SK-N-SH (cell line): ENCODE measurements around the gene RBMS1. TPM values are rescaled to one million over a fixed set of nuclear protein-coding genes. Genes with fewer than 3 reads are reported as not detected.

ENCODE experiments used
- CTCF ChIA-PET: fragments of 300-600, 350-600 bp; formaldehyde crosslinking; extraction: SDS; loops from one replicate; lab custom pipeline; 2021; lab: Yijun Ruan, JAX
- POLR2A ChIA-PET: fragments of 350-600 bp; sonication (Branson Sonifier 250); formaldehyde crosslinking; extraction: SDS; loops from one replicate; lab custom pipeline; 2020; ENCODE audit warnings: antibody characterized with exemption, inconsistent platforms; lab: Yijun Ruan, JAX
- DNase-seq: peaks from one replicate; pipeline ENCODE4 v3.0.0; 2012
- H2AFZ ChIP-seq: fragments of 200-600 bp; sonication (generic); 2 replicates; pipeline ENCODE4 v1.8.1; 2016; ENCODE audit warnings: antibody characterized with exemption, mild to moderate bottlenecking, low read depth
- H3F3A ChIP-seq: fragments of 200-600 bp; sonication (generic); replicated peaks from 2 replicates; pipeline ENCODE3; 2016; ENCODE audit warnings: antibody characterized with exemption, mild to moderate bottlenecking; ENCODE audit not compliant: insufficient read depth
- H3K27ac ChIP-seq, 2 experiments: fragments of 200-500 bp in 1 of 2; fragments of 200-600 bp in 1 of 2; sonication (Bioruptor generic) in 1 of 2; sonication (generic), shearing (Covaris generic) in 1 of 2; 2 replicates each; pipeline versions ENCODE4 v1.5.1 to v1.6.1; 2014 to 2016; ENCODE audit warnings: low read depth in 2 of 2, inconsistent platforms in 1 of 2, low read length in 1 of 2, mild to moderate bottlenecking in 1 of 2, mixed read lengths in 1 of 2
- H3K27me3 ChIP-seq: fragments of 200-600 bp; sonication (generic), shearing (Covaris generic); 2 replicates; pipeline ENCODE4 v1.6.1; 2016; ENCODE audit warnings: mixed run types; ENCODE audit not compliant: insufficient read depth
- H3K36me3 ChIP-seq, 2 experiments: fragments of 200-500 bp in 1 of 2; fragments of 200-600 bp in 1 of 2; sonication (Bioruptor generic) in 1 of 2; sonication (generic) in 1 of 2; replicated peaks in 1 of 2; 2 replicates each; pipeline versions ENCODE3 to v1.5.1; 2014 to 2016; ENCODE audit warnings: low read length in 1 of 2, mild to moderate bottlenecking in 1 of 2; ENCODE audit not compliant: insufficient read depth in 2 of 2, control insufficient read depth in 1 of 2
- H3K4me1 ChIP-seq, 2 experiments: fragments of 200-500 bp in 1 of 2; fragments of 200-600 bp in 1 of 2; sonication (Bioruptor generic) in 1 of 2; sonication (generic), shearing (Covaris generic) in 1 of 2; 2 replicates each; pipeline versions ENCODE4 v1.5.1 to v1.6.1; 2014 to 2016; ENCODE audit warnings: low read depth in 1 of 2, low read length in 1 of 2, mixed run types in 1 of 2; ENCODE audit not compliant: insufficient read depth in 2 of 2, control insufficient read depth in 1 of 2
- H3K4me2 ChIP-seq: fragments of 200-600 bp; sonication (generic), shearing (Covaris generic); 2 replicates; pipeline ENCODE4 v1.6.1; 2017; ENCODE audit warnings: mixed run types
- H3K4me3 ChIP-seq, 2 experiments: fragments of 200-500 bp in 1 of 2; fragments of 200-600 bp in 1 of 2; sonication (Bioruptor generic) in 1 of 2; sonication (generic), shearing (Covaris generic) in 1 of 2; 2 replicates each; pipeline versions ENCODE4 v1.5.1 to v1.8.1; 2014 to 2016; ENCODE audit warnings: low read depth in 2 of 2, inconsistent platforms in 1 of 2, low read length in 1 of 2, mild to moderate bottlenecking in 1 of 2, mixed read lengths in 1 of 2, moderate library complexity in 1 of 2
- H3K79me2 ChIP-seq: fragments of 200-600 bp; sonication (generic); 2 replicates; pipeline ENCODE4 v1.8.1; 2017; ENCODE audit warnings: mild to moderate bottlenecking; ENCODE audit not compliant: insufficient read depth
- H3K9ac ChIP-seq: fragments of 200-600 bp; sonication (generic); 2 replicates; pipeline ENCODE4 v1.6.1; 2017; ENCODE audit warnings: mixed run types
- H3K9me2 ChIP-seq: fragments of 200-600 bp; sonication (generic); 2 replicates; pipeline ENCODE4 v1.6.1; 2017; ENCODE audit warnings: mixed run types
- H3K9me3 ChIP-seq: fragments of 200-600 bp; sonication (generic); 2 replicates; pipeline ENCODE4 v1.6.1; 2017; ENCODE audit warnings: mixed run types, mild to moderate bottlenecking, moderate library complexity
- H4K20me1 ChIP-seq: fragments of 200-600 bp; sonication (generic); 2 replicates; pipeline ENCODE4 v1.6.1; 2017; ENCODE audit warnings: mild to moderate bottlenecking, mixed run types; ENCODE audit not compliant: insufficient read depth
- EP300 ChIP-seq, 2 experiments: IDR thresholded peaks; 2 replicates each; pipeline versions ENCODE4 v1.4.0 to v1.6.1; 2012; ENCODE audit warnings: borderline replicate concordance in 1 of 2, low read depth in 1 of 2, low read length in 1 of 2
- EZH2phosphoT487 ChIP-seq: fragments of 200-600 bp; sonication (generic); IDR thresholded peaks from 2 replicates; pipeline ENCODE4 v1.6.1; 2017; ENCODE audit warnings: low read depth, mixed run types, mild to moderate bottlenecking, antibody characterized with exemption, moderate library complexity, borderline replicate concordance
- FOXJ3 ChIP-seq: sonication (generic); formaldehyde crosslinking; IDR thresholded peaks from 2 replicates; pipeline ENCODE4 v1.5.1; 2020; ENCODE audit warnings: mild to moderate bottlenecking, missing genetic modification reagents
- TCF12 ChIP-seq: IDR thresholded peaks from 2 replicates; pipeline ENCODE4 v1.4.0; 2012
- WGBS: methylation state at CpG from one replicate; pipeline ENCODE4 v1.1.6; 2017; ENCODE audit warnings: low lambda C conversion rate; 5-methylcytosine and 5-hydroxymethylcytosine counted together
- polyA plus RNA-seq, 3 experiments: library from polyadenylated mRNA; depleted of rRNA; stranded (reverse); fragments of >200 nt; gene quantifications; 2 replicates each; pipeline ENCODE4 v1.2.3, GENCODE V29; 2012
- TF ChIP-seq, protein P1 (sequence below): fragments of 200-600 bp; sonication (generic); IDR thresholded peaks from 2 replicates; pipeline ENCODE4 v1.6.1; 2017; ENCODE audit warnings: antibody characterized with exemption, mild to moderate bottlenecking, moderate library complexity
- TF ChIP-seq, protein P2 (sequence below): IDR thresholded peaks from 2 replicates; pipeline ENCODE4 v1.4.0; 2012; ENCODE audit warnings: low read depth, borderline replicate concordance
- TF ChIP-seq, protein P3 (sequence below): IDR thresholded peaks from 2 replicates; pipeline ENCODE4 v1.6.1; 2012; ENCODE audit warnings: mild to moderate bottlenecking, low read depth, low read length, moderate library complexity

The RBMS1 gene
- polyA plus RNA-seq, 1 of the 3 experiments (the other 2 are of a cell fraction), result 56.5 TPM

DNA sequence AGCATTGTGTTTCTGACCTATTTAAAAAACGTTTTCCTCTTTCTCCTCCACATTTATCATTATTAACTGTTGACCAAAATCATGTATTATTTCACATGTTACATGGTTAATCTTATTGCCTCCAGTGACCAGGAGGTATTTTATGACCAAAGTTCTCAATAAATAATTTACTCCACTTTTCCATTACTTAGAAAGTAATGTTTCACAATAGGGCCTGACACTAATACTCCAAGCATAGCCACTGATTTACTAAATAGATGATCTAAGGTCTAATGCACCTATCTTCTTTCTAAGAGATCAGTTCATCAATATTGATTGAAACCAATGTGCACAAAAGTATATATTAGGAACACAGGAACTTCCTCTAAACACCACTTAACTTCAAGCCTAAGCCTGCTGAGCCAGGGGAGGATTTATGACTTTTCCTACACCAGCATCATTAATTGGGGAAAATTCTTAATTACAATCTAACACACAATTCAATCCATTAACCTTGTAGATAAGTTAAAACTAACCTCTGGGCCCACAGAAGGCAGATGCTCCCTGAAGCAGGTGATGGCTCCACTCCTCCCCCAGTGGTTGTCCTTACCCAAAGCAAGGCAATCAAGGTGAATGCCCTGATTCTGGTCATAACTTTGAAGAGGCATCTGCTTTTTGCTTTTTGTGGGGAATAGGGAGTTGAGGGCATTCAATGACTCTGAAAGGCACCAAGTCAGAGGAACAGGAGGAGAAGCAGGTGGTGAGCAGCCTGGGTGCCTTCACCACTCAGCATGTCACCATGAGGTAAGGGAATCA, 33.9 kb downstream of the RBMS1 start:
- H3K27ac ChIP-seq, result no peak overlapping the region
- H2AFZ ChIP-seq, result no peak overlapping the region
- TF ChIP-seq FOXJ3 (CRISPR knock-in tag) (no peak), EP300 (IDR thresholded peaks at IDR 0.05; ENCODE audit: borderline replicate concordance in 1 of 2, low read depth in 1 of 2, low read length in 1 of 2) (no peak), TCF12 (no peak), EZH2phosphoT487 (no peak)
- TF ChIP-seq, protein P1, sequence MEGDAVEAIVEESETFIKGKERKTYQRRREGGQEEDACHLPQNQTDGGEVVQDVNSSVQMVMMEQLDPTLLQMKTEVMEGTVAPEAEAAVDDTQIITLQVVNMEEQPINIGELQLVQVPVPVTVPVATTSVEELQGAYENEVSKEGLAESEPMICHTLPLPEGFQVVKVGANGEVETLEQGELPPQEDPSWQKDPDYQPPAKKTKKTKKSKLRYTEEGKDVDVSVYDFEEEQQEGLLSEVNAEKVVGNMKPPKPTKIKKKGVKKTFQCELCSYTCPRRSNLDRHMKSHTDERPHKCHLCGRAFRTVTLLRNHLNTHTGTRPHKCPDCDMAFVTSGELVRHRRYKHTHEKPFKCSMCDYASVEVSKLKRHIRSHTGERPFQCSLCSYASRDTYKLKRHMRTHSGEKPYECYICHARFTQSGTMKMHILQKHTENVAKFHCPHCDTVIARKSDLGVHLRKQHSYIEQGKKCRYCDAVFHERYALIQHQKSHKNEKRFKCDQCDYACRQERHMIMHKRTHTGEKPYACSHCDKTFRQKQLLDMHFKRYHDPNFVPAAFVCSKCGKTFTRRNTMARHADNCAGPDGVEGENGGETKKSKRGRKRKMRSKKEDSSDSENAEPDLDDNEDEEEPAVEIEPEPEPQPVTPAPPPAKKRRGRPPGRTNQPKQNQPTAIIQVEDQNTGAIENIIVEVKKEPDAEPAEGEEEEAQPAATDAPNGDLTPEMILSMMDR, result no peak
- TF ChIP-seq, protein P2, sequence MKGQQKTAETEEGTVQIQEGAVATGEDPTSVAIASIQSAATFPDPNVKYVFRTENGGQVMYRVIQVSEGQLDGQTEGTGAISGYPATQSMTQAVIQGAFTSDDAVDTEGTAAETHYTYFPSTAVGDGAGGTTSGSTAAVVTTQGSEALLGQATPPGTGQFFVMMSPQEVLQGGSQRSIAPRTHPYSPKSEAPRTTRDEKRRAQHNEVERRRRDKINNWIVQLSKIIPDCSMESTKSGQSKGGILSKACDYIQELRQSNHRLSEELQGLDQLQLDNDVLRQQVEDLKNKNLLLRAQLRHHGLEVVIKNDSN, result no peak
- TF ChIP-seq, protein P3, sequence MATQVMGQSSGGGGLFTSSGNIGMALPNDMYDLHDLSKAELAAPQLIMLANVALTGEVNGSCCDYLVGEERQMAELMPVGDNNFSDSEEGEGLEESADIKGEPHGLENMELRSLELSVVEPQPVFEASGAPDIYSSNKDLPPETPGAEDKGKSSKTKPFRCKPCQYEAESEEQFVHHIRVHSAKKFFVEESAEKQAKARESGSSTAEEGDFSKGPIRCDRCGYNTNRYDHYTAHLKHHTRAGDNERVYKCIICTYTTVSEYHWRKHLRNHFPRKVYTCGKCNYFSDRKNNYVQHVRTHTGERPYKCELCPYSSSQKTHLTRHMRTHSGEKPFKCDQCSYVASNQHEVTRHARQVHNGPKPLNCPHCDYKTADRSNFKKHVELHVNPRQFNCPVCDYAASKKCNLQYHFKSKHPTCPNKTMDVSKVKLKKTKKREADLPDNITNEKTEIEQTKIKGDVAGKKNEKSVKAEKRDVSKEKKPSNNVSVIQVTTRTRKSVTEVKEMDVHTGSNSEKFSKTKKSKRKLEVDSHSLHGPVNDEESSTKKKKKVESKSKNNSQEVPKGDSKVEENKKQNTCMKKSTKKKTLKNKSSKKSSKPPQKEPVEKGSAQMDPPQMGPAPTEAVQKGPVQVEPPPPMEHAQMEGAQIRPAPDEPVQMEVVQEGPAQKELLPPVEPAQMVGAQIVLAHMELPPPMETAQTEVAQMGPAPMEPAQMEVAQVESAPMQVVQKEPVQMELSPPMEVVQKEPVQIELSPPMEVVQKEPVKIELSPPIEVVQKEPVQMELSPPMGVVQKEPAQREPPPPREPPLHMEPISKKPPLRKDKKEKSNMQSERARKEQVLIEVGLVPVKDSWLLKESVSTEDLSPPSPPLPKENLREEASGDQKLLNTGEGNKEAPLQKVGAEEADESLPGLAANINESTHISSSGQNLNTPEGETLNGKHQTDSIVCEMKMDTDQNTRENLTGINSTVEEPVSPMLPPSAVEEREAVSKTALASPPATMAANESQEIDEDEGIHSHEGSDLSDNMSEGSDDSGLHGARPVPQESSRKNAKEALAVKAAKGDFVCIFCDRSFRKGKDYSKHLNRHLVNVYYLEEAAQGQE, result no peak
- H3K27me3 ChIP-seq, result no peaks in the 10 kb centered on the region
- peaks cover 89% of the 10 kb centered on the region for H3K79me2 ChIP-seq
- no peaks in the 10 kb centered on the region for H3F3A ChIP-seq
- peaks cover 0 to 6% of the 10 kb centered on the region in 2 experiments; a peak in 2 of 4 replicates for H3K4me1 ChIP-seq
- H3K9me2 ChIP-seq, result no peaks in the 10 kb centered on the region
- no peaks in the 10 kb centered on the region for H3K36me3 ChIP-seq
- DNase-seq, result no peak
- no peak overlapping the region for H3K4me3 ChIP-seq
- CTCF ChIA-PET, result no interaction called here
- 69% methylated on average over 1 of the region's 1 CpG for WGBS
- H3K9me3 ChIP-seq, result no peaks in the 10 kb centered on the region
- peaks cover 48% of the 10 kb centered on the region for H4K20me1 ChIP-seq
- no peak overlapping the region for H3K4me2 ChIP-seq
- POLR2A ChIA-PET, result no interaction called here
- no peak overlapping the region for H3K9ac ChIP-seq
